Measurements from ENCODE around the gene CDCA5.

The CDCA5 gene

GRCh38 chr11:65083134-65083833, 556 bp downstream of the CDCA5 start:
- Mint-ChIP-seq H3K9me3 (no peaks in the 10 kb centered on the region), H3K27ac (peak overlapping the region; percentile 97 to 98 (median 97)), H3K4me1 (peaks cover 26% of the 10 kb centered on the region), H3K4me3 (peak overlapping the region; percentile 97 to 99 (median 98)), H3K36me3 (ENCODE audit: low read depth) (peaks cover 19% of the 10 kb centered on the region), H3K27me3 (ENCODE audit: low read depth) (no peaks in the 10 kb centered on the region)
- TF ChIP-seq CTCF (IDR thresholded peaks at IDR 0.05; ENCODE audit: unreplicated experiment in 3 of 3), result no peak

GRCh38 chr11:65078786-65079342, 5.0 kb downstream of the CDCA5 start:
- no peaks in the 10 kb centered on the region for H3K27me3 Mint-ChIP-seq (ENCODE audit: low read depth)
- no peaks in the 10 kb centered on the region for H3K9me3 Mint-ChIP-seq
- H3K27ac Mint-ChIP-seq, result no peak overlapping the region
- peaks cover 7% of the 10 kb centered on the region for H3K4me1 Mint-ChIP-seq
- no peak for TF ChIP-seq CTCF (IDR thresholded peaks at IDR 0.05; ENCODE audit: unreplicated experiment in 3 of 3)
- peak overlapping the region in 1 of 3 experiments; percentile 54 for H3K4me3 Mint-ChIP-seq
- peaks cover 20% of the 10 kb centered on the region for H3K36me3 Mint-ChIP-seq (ENCODE audit: low read depth)

DNA sequence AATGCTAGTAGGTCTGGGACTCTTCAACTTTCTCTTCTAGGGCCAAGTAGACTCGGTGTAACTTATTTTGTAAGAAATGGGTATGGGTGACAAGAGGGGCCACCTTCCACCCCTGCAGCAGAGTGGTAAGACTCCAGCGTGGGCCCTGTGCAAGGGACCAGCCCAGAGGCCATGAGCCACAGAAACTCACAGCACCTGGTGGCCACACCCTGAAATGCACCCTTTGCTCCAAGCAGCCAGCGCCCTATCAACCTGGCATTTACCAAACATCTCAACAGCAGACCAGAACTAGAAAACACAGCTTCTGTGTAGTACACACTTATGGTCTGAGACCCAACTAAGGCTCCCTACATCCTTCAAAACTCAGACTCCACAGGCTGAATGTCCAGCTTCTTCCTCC, 5.7 kb downstream of the CDCA5 start:
- peak; percentile 37 to 56 (median 48) for TF ChIP-seq CTCF (IDR thresholded peaks at IDR 0.05; ENCODE audit: unreplicated experiment in 3 of 3)
- no peaks in the 10 kb centered on the region for H3K9me3 Mint-ChIP-seq
- peak overlapping the region in 2 of 3 experiments; percentile 17 to 37 for H3K4me3 Mint-ChIP-seq
- H3K27ac Mint-ChIP-seq, result no peak overlapping the region
- peaks cover 20% of the 10 kb centered on the region for H3K36me3 Mint-ChIP-seq (ENCODE audit: low read depth)
- H3K27me3 Mint-ChIP-seq (ENCODE audit: low read depth), result no peaks in the 10 kb centered on the region
- peaks cover 5% of the 10 kb centered on the region for H3K4me1 Mint-ChIP-seq

GRCh38 chr11:65077451-65077850, 6.4 kb downstream of the CDCA5 start:
- TF ChIP-seq CTCF (IDR thresholded peaks at IDR 0.05; ENCODE audit: unreplicated experiment in 3 of 3), result no peak
- no peaks in the 10 kb centered on the region for H3K4me1 Mint-ChIP-seq
- no peak overlapping the region for H3K27ac Mint-ChIP-seq

DNA sequence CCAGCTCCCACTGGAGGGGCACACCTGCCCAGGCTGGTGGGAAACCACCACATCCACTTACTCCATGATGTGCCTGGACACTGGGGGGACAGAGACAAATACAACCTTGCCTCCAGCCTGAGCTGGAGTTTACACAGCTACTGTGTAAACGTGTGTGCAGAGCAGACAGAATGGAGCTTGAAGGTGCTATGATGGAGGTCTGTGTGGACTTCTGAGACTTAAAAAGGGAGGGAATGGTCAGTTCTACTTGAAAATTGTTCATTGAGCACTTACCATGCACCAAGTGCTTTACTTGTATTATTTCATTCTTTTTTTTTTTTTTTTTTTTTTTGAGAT, 11.2 kb downstream of the CDCA5 start:
- no peaks in the 10 kb centered on the region for H3K27me3 Mint-ChIP-seq (ENCODE audit: low read depth)
- H3K36me3 Mint-ChIP-seq (ENCODE audit: low read depth), result peaks cover under 1% of the 10 kb centered on the region
- no peaks in the 10 kb centered on the region for H3K9me3 Mint-ChIP-seq
- TF ChIP-seq CTCF (IDR thresholded peaks at IDR 0.05; ENCODE audit: unreplicated experiment in 3 of 3), result no peak
- no peak overlapping the region for H3K4me3 Mint-ChIP-seq
- H3K4me1 Mint-ChIP-seq, result no peaks in the 10 kb centered on the region
- H3K27ac Mint-ChIP-seq, result no peak overlapping the region

More at GRCh38 chr11:65077451-65077850, 6.4 kb downstream of the CDCA5 start:
- H3K27me3 Mint-ChIP-seq (ENCODE audit: low read depth), result no peaks in the 10 kb centered on the region
- no peak overlapping the region for H3K4me3 Mint-ChIP-seq
- peaks cover 20% of the 10 kb centered on the region for H3K36me3 Mint-ChIP-seq (ENCODE audit: low read depth)
- H3K9me3 Mint-ChIP-seq, result no peaks in the 10 kb centered on the region

Data from nephron (organoid).